Liver (tissue), 3 donors: ENCODE measurements around the gene CTPS2.

ENCODE experiments used
- EGR1 ChIP-seq, 2 donors: IDR thresholded peaks; 2 replicates each; pipeline ENCODE4 v1.6.1; 2016 to 2018; ENCODE audit warnings: antibody characterized with exemption in 2 of 2, low read depth in 2 of 2
- RAD21 ChIP-seq, 2 donors: IDR thresholded peaks; 2 replicates each; pipeline ENCODE4 v1.6.1; 2016; ENCODE audit warnings: antibody characterized with exemption in 2 of 2, mild to moderate bottlenecking in 2 of 2
- REST ChIP-seq: IDR thresholded peaks from 2 replicates; pipeline ENCODE4 v1.6.1; 2016; ENCODE audit warnings: antibody characterized with exemption, mild to moderate bottlenecking
- RXRA ChIP-seq, 2 donors: IDR thresholded peaks; 2 replicates each; pipeline ENCODE4 v1.6.1; 2017 to 2018; ENCODE audit warnings: antibody characterized with exemption in 2 of 2, mild to moderate bottlenecking in 1 of 2
- TAF1 ChIP-seq: conservative IDR thresholded peaks from 2 replicates; pipeline ENCODE4 v1.6.1; 2016; ENCODE audit warnings: antibody characterized with exemption, mild to moderate bottlenecking
- YY1 ChIP-seq: IDR thresholded peaks from 2 replicates; pipeline ENCODE4 v1.6.1; 2016; ENCODE audit warnings: antibody characterized with exemption, mild to moderate bottlenecking
- TF ChIP-seq, protein P1 (sequence below): fragments of 150-350 bp; IDR thresholded peaks from 2 replicates; pipeline ENCODE4 v1.5.1; 2017; ENCODE audit warnings: improper control_type of control experiment, low read depth, low read length; ENCODE audit not compliant: missing input control
- donor health status: healthy.
- donor health status: healthy.

DNA sequence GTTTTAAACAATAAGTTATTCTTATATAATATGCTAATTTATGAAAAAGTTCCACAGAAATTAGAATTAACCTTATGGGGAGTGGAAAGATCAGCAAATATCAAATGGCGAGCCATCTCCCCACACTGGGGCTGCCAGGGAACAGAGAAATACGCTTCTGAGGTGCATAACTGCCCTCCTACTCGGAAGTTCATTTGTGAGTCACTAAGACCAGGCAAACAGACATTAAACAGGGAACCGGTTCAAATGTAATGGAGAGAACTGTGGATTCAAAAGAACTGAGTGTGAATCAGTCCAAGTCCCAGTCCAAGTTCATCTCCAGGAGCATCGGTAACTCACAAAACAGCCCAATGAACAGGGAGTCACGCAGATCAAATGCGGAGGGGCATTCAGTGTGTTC, 73.9 kb downstream of the CTPS2 start:
- TF ChIP-seq EGR1 (IDR thresholded peaks at IDR 0.05; ENCODE audit: low read depth in 2 of 2) (no peak), REST (no peak), RXRA (IDR thresholded peaks at IDR 0.05) (no peak), RAD21 (IDR thresholded peaks at IDR 0.05) (no peak), TAF1 (no peak), YY1 (no peak)
- TF ChIP-seq, protein P1, sequence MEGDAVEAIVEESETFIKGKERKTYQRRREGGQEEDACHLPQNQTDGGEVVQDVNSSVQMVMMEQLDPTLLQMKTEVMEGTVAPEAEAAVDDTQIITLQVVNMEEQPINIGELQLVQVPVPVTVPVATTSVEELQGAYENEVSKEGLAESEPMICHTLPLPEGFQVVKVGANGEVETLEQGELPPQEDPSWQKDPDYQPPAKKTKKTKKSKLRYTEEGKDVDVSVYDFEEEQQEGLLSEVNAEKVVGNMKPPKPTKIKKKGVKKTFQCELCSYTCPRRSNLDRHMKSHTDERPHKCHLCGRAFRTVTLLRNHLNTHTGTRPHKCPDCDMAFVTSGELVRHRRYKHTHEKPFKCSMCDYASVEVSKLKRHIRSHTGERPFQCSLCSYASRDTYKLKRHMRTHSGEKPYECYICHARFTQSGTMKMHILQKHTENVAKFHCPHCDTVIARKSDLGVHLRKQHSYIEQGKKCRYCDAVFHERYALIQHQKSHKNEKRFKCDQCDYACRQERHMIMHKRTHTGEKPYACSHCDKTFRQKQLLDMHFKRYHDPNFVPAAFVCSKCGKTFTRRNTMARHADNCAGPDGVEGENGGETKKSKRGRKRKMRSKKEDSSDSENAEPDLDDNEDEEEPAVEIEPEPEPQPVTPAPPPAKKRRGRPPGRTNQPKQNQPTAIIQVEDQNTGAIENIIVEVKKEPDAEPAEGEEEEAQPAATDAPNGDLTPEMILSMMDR, result no peak
